ENCODE data around the gene AFAP1L1.

GRCh38 chr5:149317281-149318048 lies 45.8 kb downstream of the AFAP1L1 start:
- TF ChIP-seq POLR2AphosphoS5 (IDR thresholded peaks at IDR 0.05; ENCODE audit: borderline replicate concordance, low read depth, low read length) (no peak), EZH2 (IDR thresholded peaks at IDR 0.05) (no peak)
